MM.1S (cell line): ENCODE measurements around the gene ADAMTS4.

Experiments
- DNase-seq: peaks from one replicate; pipeline ENCODE4 v3.0.0-alpha.2; 2015
- H2AFZ ChIP-seq: fragments of 300-600 bp; sonication (generic); 2 replicates; pipeline ENCODE4 v1.6.0; 2016; ENCODE audit warnings: antibody characterized with exemption, low read length
- H3F3A ChIP-seq: fragments of 300-600 bp; sonication (generic); 2 replicates; pipeline ENCODE4 v1.6.1; 2016; ENCODE audit warnings: mild to moderate bottlenecking, antibody characterized with exemption, low read length, moderate library complexity, mixed read lengths; ENCODE audit not compliant: insufficient read depth
- H3K27ac ChIP-seq: fragments of 300-600 bp; sonication (generic); 2 replicates; pipeline ENCODE4 v1.5.1; 2016; ENCODE audit warnings: mild to moderate bottlenecking, low read length
- H3K27me3 ChIP-seq: fragments of 300-600 bp; sonication (generic); replicated peaks from 2 replicates; pipeline ENCODE4 v1.6.0; 2016; ENCODE audit warnings: low read length; ENCODE audit not compliant: insufficient read depth
- H3K36me3 ChIP-seq: fragments of 300-600 bp; sonication (generic); replicated peaks from 2 replicates; pipeline ENCODE4 v1.6.1; 2016; ENCODE audit warnings: mild to moderate bottlenecking, low read length, mixed read lengths; ENCODE audit not compliant: insufficient read depth
- H3K4me1 ChIP-seq: fragments of 300-600 bp; sonication (generic); 2 replicates; pipeline ENCODE4 v1.6.1; 2016; ENCODE audit warnings: low read length, mixed read lengths
- H3K4me2 ChIP-seq: fragments of 300-600 bp; sonication (generic); 2 replicates; pipeline ENCODE4 v1.6.0; 2016; ENCODE audit warnings: low read depth, low read length
- H3K4me3 ChIP-seq: fragments of 300-600 bp; sonication (generic); 2 replicates; pipeline ENCODE4 v1.5.1; 2016; ENCODE audit warnings: low read length, mixed read lengths
- H3K79me2 ChIP-seq: fragments of 300-600 bp; sonication (generic); 2 replicates; pipeline ENCODE4 v1.6.1; 2016; ENCODE audit warnings: mixed run types, low read length, mixed read lengths
- H3K9ac ChIP-seq: fragments of 300-600 bp; sonication (generic); 2 replicates; pipeline ENCODE4 v1.6.1; 2016; ENCODE audit warnings: low read length, mixed read lengths
- H3K9me2 ChIP-seq: fragments of 300-600 bp; sonication (generic); replicated peaks from 2 replicates; pipeline ENCODE4 v1.6.1; 2016; ENCODE audit warnings: mild to moderate bottlenecking, low read length, mixed read lengths; ENCODE audit not compliant: insufficient read depth
- H3K9me3 ChIP-seq: fragments of 300-600 bp; sonication (generic); replicated peaks from 2 replicates; pipeline ENCODE4 v1.6.1; 2016; ENCODE audit warnings: mild to moderate bottlenecking, low read length, mixed read lengths; ENCODE audit not compliant: insufficient read depth
- H4K20me1 ChIP-seq: fragments of 300-600 bp; sonication (generic); 2 replicates; pipeline ENCODE4 v1.6.1; 2016; ENCODE audit warnings: mild to moderate bottlenecking, low read length, moderate library complexity, mixed read lengths; ENCODE audit not compliant: insufficient read depth
- CTCF ChIP-seq: fragments of 300-600 bp; sonication (generic); IDR thresholded peaks from 2 replicates; pipeline ENCODE4 v1.5.1; 2016; ENCODE audit warnings: antibody characterized with exemption, low read length, mixed read lengths
- EZH2 ChIP-seq: fragments of 300-600 bp; sonication (generic); optimal IDR thresholded peaks from 2 replicates; pipeline ENCODE3; 2017; ENCODE audit warnings: low read depth, mild to moderate bottlenecking, antibody characterized with exemption, low read length, mixed read lengths
- EZH2phosphoT487 ChIP-seq: fragments of 300-600 bp; sonication (generic); IDR thresholded peaks from 2 replicates; pipeline ENCODE4 v1.6.1; 2018; ENCODE audit warnings: antibody characterized with exemption, low read length

The ADAMTS4 gene

GRCh38 chr1:161201836-161202712 is 3.2 kb upstream of the ADAMTS4 start, which contains the start of gene NDUFS2:
TSS of gene NDUFS2 (plus strand) at chr1:161202367. CDS start at chr1:161202386, 19 bp downstream.
- peak; percentile 100 for DNase-seq
- TF ChIP-seq CTCF (peak; percentile 43), EZH2phosphoT487 (no peak)

GRCh38 chr1:161200992-161201835 is 2.4 kb upstream of the ADAMTS4 start:
- Histone ChIP-seq H4K20me1 (no peaks in the 10 kb centered on the region), H3K9ac (peak overlapping the region; percentile 86), H3F3A (no peaks in the 10 kb centered on the region; the same call in 1 of the 2 replicates), H3K9me3 (no peaks in the 10 kb centered on the region), H3K27ac (peak overlapping the region; percentile 58; the same call in 1 of the 2 replicates), H2AFZ (peak overlapping the region; percentile 82), H3K4me3 (peak overlapping the region; percentile 90), H3K9me2 (no peaks in the 10 kb centered on the region), H3K4me1 (peaks cover 16% of the 10 kb centered on the region), H3K79me2 (peaks cover 44% of the 10 kb centered on the region), H3K27me3 (no peaks in the 10 kb centered on the region), H3K4me2 (peak overlapping the region; percentile 82), H3K36me3 (0 out of 2 replicates have a peak, but pooled peaks cover 2% of the 10 kb centered on the region)
- DNase-seq: no peak
- TF ChIP-seq EZH2phosphoT487 (no peak), CTCF (no peak), EZH2 (no peak)

More at GRCh38 chr1:161201836-161202712, 3.2 kb upstream of the ADAMTS4 start, which contains the start of gene NDUFS2:
- Histone ChIP-seq H3K9me3 (no peaks in the 10 kb centered on the region), H3K4me3 (peak within 1 kb of the TSS; percentile 90), H3K4me2 (peak within 1 kb of the TSS; percentile 82), H3K27me3 (no peaks in the 10 kb centered on the region), H3F3A (no peaks in the 10 kb centered on the region; the same call in 1 of the 2 replicates), H3K9me2 (no peaks in the 10 kb centered on the region), H3K9ac (peak within 1 kb of the TSS; percentile 86), H3K36me3 (0 out of 2 replicates have a peak, but pooled peaks cover 7% of the 10 kb centered on the region), H3K27ac (peak within 1 kb of the TSS; percentile 58), H3K4me1 (peaks cover 16% of the 10 kb centered on the region), H4K20me1 (no peaks in the 10 kb centered on the region), H2AFZ (peak within 1 kb of the TSS; percentile 82), H3K79me2 (peaks cover 52% of the 10 kb centered on the region)

GRCh38 chr1:161200421-161200991 is 1.7 kb upstream of the ADAMTS4 start:
- Histone ChIP-seq H3K27ac (no peak overlapping the region), H2AFZ (no peak overlapping the region), H3K9me3 (no peaks in the 10 kb centered on the region), H3K79me2 (peaks cover 37% of the 10 kb centered on the region), H3K4me2 (no peak overlapping the region), H4K20me1 (no peaks in the 10 kb centered on the region), H3K4me3 (no peak overlapping the region), H3F3A (no peaks in the 10 kb centered on the region; the same call in 1 of the 2 replicates), H3K9me2 (no peaks in the 10 kb centered on the region), H3K27me3 (no peaks in the 10 kb centered on the region), H3K9ac (no peak overlapping the region), H3K36me3 (no peaks in the 10 kb centered on the region), H3K4me1 (peaks cover 17% of the 10 kb centered on the region)
- DNase-seq: no peak
- TF ChIP-seq EZH2phosphoT487 (no peak), EZH2 (no peak), CTCF (no peak)
